ENCODE measurements around the gene ODAD2.

- TF ChIP-seq POLR2A (IDR thresholded peaks at IDR 0.05) (no peak), CTCF (IDR thresholded peaks at IDR 0.05) (no peak)
These were observed 120.6 kb downstream of the ODAD2 start for GRCh38 chr10:27878281-27878680.

All from esophagus squamous epithelium (tissue), 4 donors.